Stomach (tissue), 4 donors: Measurements from ENCODE around the gene OGFOD2.

Experiments used
- POLR2A ChIP-seq, 4 donors: fragments of 450-650 bp; IDR thresholded peaks; one replicate each; pipeline ENCODE4 v1.6.1; 2016; ENCODE audit warnings: antibody characterized with exemption in 4 of 4, control low read depth in 2 of 4, mild to moderate bottlenecking in 1 of 4, moderate library complexity in 1 of 4
- TF ChIP-seq, protein P1 (sequence below), 7 experiments: fragments of 450-650 bp in 4 of 7; fragments of 200-600 bp in 3 of 7; sonication (generic) in 3 of 7; IDR thresholded peaks; one replicate each; pipeline ENCODE4 v1.5.1; 2016 to 2019; ENCODE audit warnings: antibody characterized with exemption in 7 of 7, control low read depth in 2 of 7, mild to moderate bottlenecking in 1 of 7

DNA sequence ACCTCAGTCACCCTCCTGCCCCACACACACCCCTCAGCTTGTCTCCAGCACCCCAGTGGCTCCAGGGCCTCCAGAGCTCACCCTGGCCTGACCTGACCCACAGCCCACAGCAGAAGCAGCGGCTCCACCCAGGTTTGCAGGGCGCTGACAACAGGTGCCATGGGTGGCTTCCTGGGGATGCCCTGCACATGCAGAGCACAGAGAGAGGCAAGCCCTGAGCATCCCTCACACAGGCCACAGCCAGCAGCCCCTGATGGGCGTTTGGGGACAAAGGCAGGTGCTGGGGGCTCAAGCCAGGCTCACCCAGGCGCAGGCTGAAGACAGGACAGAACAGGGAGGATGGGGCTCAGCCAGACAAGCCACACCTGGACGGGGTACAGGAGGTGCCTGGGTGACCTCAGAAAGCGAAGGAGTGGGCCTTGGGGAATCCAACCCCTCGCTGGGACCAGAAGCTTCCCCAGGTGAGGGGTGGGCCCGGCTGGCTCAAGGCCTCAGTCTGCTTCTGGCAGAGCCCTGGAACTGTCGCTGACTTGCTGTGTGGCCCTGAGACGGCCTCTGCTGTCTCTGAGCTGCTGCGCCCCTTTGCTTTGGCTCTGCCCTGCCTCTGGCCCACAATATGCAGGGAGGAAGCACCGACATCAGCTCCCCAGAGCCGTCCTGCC is 16.0 kb downstream of the OGFOD2 start:
- TF ChIP-seq, protein P1, sequence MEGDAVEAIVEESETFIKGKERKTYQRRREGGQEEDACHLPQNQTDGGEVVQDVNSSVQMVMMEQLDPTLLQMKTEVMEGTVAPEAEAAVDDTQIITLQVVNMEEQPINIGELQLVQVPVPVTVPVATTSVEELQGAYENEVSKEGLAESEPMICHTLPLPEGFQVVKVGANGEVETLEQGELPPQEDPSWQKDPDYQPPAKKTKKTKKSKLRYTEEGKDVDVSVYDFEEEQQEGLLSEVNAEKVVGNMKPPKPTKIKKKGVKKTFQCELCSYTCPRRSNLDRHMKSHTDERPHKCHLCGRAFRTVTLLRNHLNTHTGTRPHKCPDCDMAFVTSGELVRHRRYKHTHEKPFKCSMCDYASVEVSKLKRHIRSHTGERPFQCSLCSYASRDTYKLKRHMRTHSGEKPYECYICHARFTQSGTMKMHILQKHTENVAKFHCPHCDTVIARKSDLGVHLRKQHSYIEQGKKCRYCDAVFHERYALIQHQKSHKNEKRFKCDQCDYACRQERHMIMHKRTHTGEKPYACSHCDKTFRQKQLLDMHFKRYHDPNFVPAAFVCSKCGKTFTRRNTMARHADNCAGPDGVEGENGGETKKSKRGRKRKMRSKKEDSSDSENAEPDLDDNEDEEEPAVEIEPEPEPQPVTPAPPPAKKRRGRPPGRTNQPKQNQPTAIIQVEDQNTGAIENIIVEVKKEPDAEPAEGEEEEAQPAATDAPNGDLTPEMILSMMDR (IDR thresholded peaks at IDR 0.05): no peak
- no peak for TF ChIP-seq POLR2A (IDR thresholded peaks at IDR 0.05)
